ENCODE measurements around the gene RNU4-1. TPM values are rescaled to one million over a fixed set of nuclear protein-coding genes. Genes with fewer than 3 reads are reported as not detected.
"Not testable (repeated sequence)": the region's sequence is repeated elsewhere in the genome, so short reads cannot be mapped to it uniquely, and the experiment has no call there.

Gene RNU4-1
- total RNA-seq, 1 donor from 2014 or later: 1,216 TPM

DNA sequence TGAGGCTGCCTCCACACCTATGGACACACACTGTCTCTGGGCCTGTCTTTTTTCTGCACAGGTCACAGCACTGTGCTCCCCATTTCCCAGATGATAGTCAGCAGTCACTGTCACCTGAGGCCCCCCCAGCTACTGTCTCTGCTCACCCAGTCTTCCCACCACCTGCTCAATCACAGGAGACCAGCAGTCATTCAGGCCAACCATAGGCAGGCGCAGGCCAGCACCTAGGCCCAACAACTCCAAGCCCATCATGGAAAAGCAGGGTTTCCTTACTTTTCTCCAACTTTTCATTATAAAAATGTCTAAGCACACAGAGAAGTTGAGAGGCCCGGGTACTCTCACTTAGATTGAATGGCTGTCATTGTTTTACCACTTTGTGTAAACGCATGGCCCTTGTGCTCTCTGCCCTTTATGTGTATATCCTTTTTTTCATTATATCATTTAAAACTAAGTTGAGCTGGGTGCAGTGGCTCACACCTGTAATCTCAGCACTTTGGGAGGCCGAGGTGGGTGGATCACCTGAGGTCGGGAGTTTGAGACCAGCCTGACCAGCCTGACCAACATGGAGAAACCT, 34.6 kb downstream of the RNU4-1 start:
- no peak for DNase-seq (ENCODE audit: low spot score)

DNA sequence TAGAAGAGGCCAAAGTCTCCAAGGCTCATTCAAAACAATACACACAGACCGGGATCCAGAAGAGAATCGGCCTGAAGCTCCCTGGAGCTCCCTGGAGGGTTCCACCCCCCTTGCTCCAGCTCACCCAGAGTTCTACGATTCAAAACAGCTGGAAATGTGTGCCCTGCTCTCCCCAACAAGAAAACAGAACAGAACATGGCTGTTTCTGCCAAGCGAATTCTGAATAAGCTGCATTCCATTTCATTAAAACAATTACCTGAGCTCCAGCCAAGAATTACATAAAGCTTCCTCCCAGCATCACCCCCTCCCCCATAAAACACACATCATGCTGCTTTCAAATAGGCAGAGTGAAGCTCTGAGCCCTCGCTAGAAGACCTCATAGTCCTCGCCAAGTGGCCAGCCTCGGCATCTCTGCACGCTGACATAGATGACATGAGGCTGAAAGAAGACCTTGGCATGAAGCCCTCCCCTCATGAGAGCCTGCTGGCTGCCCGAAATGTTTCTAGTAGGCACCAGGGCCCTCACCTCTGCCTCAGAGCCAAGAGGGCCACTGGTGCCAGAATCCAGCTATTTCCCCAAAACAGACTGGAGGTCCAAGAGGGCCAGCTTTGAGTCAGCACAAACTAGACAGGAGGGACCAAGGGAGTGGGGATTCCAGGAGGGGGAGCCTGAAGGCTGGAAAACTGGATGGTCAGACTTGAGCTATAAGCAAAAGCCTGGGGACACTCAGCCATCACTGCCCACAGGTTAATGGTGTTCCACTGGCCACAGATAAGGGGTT, 35.8 kb downstream of the RNU4-1 start:
- DNase-seq (ENCODE audit: low spot score): peak; percentile 72

DNA sequence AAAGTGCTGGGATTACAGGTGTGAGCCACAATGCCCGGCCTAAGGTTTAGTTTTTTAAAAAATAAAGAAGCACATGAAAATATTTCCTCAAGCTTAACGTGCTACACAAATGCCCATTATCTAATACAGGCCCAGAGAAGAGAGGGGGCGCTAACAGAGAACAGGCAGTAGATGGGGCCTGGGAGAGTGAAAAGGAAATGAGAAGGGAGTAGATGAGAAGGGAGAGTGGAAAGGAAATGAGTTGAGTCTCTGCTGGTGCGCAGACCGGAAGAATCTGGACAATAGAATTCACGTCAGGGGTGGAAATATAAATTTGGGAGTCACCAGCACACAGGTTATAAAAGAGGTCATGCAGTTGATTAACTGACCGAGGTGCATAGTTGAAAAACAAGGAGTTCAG, 38.2 kb downstream of the RNU4-1 start:
- DNase-seq (ENCODE audit: low spot score): no peak

DNA sequence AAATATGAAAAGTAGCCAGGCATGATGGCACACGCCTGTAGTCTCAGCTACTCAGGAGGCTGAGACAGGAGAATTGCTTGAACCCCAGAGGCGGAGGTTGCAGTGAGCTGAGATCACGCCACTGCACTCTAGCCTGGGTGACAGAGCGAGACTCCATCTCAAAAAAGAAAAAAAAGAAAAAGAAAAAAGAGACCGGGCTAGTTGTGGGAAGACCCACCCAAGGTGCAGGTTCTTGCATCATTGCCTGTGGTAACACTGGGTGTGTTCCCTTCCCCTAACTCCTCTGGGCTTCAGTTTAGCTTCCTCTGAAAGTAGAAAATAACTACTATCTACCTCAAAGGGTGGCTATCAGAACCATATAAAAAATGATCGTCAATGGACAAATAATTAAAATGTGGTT, 39.7 kb downstream of the RNU4-1 start:
- DNase-seq (ENCODE audit: low spot score): not testable (repeated sequence)

DNA sequence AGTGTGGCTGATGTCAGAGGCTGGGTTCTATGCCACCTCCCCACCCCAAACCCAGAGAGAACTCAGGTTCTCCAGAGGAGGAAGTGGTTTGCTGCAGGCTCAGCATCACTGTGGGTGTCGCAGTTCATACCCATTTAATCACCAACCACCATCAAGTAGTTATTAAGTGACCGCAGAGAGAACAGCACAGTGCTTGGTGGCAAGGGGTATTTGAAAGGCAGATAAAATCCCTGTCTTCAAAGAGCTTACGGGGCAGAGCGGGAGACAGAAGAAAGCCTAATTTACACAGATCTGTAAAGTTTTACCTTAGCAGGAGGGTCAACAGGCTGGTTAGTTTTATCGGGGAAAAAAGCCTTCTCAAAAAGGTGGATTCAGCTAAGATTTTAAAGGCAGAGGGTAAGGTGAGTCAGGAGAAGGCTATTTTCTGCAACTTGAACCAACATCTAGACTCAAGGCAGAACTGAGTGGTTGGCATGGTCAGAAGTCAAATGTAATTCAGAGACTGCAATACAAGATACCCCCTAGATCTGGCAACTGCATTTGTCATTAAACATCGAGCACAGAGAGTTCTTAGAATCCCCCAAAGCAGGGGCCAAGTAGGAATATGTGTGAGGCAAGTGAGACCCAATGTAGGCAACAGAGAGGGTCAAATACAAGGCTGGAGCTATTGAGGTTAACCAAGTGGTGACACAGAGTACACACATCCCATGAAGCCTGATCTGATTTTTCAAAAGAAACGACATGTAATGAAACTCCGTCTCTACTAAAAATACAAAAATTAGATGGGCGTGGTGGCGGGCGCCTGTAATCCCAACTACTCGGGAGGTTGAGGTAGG, 40.7 kb downstream of the RNU4-1 start:
- DNase-seq (ENCODE audit: low spot score): no peak

DNA sequence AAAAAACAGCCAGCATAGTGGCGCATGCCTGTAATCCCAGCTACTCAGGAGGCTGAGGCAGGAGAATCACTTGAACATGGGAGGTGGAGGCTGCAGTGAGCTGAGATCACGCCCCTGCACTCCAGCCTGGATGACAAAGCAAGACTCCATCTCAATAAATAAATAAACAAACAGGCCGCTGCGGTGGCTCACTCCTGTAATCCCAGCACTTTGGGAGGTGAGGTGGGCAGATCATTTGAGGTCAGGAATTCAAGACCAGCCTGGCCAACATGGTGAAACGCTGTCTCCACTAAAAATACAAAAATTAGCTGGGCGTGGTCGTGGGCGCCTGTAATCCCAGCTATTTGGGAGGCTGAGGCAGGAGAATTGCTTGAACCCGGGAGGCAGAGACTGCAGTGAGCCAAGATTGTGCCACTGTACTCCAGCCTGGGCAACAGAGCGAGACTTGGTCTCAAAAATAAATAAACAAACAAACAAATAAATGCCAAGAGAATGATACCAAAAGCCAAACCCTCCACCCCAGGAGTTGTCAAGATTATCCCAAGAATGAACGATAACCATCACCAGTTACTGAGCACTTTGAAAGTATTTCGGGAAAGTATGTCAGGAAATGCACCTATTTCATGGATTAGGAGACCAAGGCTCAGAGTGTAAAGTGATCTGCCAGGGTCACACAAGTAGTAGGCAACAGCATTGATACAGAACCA, 41.5 kb downstream of the RNU4-1 start:
- not testable (repeated sequence) for DNase-seq (ENCODE audit: low spot score)

DNA sequence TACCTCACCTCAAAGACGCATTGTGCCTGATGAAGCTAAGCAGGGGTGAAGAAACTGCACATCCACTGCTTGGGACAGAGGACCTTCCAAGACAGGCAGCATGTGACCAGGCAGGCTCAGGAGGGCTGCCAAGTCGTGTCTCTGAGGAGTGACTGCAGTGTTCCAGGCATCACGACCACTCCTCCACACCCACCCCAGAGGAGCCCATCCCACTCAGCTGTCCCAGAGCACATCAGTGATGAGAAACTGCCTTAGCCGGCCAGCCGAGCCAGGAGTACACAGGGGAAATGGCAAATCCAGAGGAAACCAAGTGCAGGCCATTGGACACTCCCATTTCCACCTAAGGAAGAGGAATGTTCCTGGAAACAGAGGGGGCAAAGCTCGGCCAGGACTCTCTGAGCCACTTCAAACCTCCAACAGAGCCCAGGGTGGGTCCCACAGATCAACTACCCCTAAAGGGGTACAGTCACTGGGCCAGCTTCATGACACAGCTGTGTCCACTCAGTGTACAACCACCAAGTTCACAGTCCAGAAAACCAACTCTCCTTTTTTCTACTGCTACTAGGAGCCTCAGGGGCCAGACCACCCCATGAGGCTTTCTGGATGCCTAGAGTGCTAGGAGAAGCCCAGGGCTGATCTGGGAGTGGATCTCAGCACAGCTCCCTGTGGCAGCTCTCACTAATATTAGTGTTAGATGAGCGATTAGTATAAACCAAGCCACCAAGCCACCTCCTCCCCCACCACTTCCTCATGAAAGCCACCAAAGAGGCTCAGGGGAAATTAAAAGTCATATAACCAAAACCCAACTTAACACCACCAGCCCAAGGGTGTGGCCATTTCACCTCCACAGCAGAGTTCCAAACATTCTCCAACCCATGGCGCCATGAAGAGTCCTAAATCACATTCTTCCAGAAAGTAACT, 42.9 kb downstream of the RNU4-1 start:
- no peak for DNase-seq (ENCODE audit: low spot score)

DNA sequence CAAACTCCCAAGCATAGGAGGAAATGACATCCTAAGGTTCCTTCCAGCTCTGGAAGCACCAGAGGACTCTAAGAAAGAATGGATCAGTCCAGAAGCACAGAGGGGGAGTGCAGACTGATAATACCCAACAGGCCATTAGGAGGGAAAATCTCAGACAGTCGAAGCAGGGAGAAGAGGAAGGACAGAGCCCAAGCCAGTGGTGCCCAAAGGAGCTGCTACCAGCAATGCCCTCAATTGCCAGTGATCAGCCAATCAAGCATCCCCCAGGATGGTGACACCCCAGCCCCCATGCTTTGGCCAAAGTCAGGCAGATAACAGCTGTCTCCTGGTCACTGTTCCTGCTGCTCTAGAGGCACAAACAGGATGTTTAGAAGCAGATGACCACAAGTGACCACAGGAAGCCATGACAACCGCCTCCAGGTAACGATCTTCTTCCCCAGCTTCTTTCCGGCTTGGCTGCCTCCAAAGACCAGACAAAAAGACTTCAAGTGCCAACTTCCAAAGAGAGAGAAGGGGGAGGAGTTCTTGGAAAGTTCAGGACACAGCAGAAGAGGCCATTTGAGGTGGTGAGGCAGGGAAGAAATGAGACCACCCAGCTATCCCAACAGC, 43.7 kb downstream of the RNU4-1 start:
- DNase-seq (ENCODE audit: low spot score): no peak

DNA sequence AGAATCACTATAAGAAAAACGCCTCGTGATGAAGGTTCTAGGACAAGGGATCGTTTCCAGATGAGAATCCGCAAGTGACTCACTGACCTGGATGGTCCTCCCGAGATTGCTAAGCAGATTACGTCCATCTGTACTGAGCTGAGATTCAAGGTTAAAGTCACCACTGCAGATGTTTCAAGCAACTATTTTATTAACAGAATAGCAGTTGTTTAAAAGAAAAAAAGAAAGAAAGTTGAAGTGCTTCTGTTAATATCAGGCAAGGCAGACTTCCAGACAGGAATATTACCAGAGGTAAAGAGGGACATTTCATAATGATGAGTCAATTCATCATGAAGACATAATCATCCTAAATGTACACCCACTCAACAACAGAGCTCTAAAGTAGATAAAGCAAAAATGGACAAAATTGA, 45.4 kb downstream of the RNU4-1 start:
- DNase-seq (ENCODE audit: low spot score): no peak

DNA sequence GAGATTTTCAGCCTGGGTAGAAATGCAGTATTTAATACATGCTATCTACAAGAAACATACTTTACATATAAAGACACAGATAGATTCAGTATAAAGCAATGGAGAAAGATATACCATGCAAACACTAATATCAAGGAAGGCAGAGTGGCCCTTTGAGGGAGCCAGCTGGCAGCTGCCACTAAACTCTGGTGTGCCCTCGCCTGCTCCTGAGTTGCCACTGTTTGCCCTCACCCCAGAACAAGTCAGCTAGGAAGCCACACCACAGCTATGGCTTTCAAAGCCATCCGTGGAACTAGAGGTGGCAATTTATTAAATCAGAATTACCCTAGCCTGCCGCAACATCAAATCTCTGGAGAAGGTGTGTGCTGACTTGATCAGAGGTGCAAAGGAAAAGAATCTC, 45.9 kb downstream of the RNU4-1 start:
- DNase-seq (ENCODE audit: low spot score): no peak

DNA sequence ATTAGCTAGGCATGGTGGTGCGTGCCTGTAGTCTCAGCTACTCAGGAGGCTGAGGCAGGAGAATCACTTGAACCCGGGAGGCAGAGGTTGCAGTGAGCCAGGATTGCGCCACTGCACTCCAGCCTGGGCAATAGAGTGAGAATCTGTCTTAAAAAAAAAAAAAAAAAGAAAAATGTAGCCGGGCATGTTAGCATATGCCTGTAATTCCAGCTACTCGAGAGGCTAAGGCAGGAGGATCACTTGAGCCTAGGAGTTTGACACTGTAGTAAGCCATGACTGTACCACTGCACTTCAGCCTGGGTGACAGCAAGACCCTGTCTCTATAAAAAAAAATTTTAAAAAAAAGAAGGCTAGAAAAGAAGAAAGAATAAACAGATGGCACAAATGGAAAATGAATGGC, 46.3 kb downstream of the RNU4-1 start:
- not testable (repeated sequence) for DNase-seq (ENCODE audit: low spot score)

Other genes starting within 250 kb of the RNU4-1 start
- 53.1 TPM for gene RAB35, start 176.5 kb downstream of the RNU4-1 start, total RNA-seq
- 80.4 TPM for gene GCN1, start 98.5 kb downstream of the RNU4-1 start, total RNA-seq
- gene RPLP0, start 92.1 kb downstream of the RNU4-1 start, total RNA-seq: 1,053 TPM
- gene PXN, start 27.5 kb downstream of the RNU4-1 start, total RNA-seq: 119 TPM
- gene RNU4-2, start 1.3 kb downstream of the RNU4-1 start, total RNA-seq: 5,171 TPM
- 3.8 TPM for gene SIRT4, start 9.1 kb upstream of the RNU4-1 start, total RNA-seq
- 4.7 TPM for gene PLA2G1B, start 34.5 kb upstream of the RNU4-1 start, total RNA-seq
- 2.6 TPM for gene MSI1, start 75.9 kb upstream of the RNU4-1 start, total RNA-seq
- gene COX6A1, start 144.9 kb upstream of the RNU4-1 start, total RNA-seq: 375 TPM
- 16.1 TPM for gene TRIAP1, start 153.1 kb upstream of the RNU4-1 start, total RNA-seq
- 30.2 TPM for gene GATC, start 153.2 kb upstream of the RNU4-1 start, total RNA-seq
- 134 TPM for gene SRSF9, start 176.5 kb upstream of the RNU4-1 start, total RNA-seq
- gene DYNLL1, start 202.9 kb upstream of the RNU4-1 start, total RNA-seq: 393 TPM
- 31.6 TPM for gene COQ5, start 235.9 kb upstream of the RNU4-1 start, total RNA-seq
- gene RNF10, start 241.1 kb upstream of the RNU4-1 start, total RNA-seq: 195 TPM